GM18508 (cell line): ENCODE measurements around the gene ELOVL6.
"Not testable (repeated sequence)": the region's sequence is repeated elsewhere in the genome, so short reads cannot be mapped to it uniquely, and the experiment has no call there.

Experiments
- ATAC-seq: cut with Tn5 transposase; IDR thresholded peaks from one replicate; pipeline ENCODE4 v1.9.1; 2021; ENCODE audit warnings: moderate number of reproducible peaks; ENCODE audit not compliant: insufficient read depth, unreplicated experiment

ELOVL6 gene

DNA sequence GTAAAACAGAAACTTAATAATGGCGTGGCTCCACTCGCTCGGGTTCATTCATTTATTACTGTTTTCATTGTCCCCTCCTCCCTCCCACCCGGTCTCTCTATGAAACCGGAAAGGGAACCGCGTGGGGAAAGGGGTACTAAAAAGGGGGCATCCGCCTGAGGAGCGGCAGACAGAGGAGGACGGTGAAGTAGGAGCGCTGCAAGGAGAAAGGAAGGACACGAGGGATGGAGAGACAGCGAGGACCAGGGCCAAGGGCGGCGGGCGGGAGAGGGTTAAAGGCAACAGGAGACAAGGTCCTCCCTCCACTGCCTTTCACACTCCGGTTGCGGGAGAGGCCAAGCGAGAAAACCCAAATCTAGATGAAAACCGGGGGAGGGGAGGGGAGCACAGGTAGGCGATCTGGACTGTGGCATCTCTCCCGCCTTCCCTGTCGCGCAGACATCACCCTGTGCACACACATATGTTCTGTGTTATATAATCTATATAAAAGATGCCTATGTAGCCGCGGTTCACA, 829 bp downstream of the ELOVL6 start:
- no peak for ATAC-seq

DNA sequence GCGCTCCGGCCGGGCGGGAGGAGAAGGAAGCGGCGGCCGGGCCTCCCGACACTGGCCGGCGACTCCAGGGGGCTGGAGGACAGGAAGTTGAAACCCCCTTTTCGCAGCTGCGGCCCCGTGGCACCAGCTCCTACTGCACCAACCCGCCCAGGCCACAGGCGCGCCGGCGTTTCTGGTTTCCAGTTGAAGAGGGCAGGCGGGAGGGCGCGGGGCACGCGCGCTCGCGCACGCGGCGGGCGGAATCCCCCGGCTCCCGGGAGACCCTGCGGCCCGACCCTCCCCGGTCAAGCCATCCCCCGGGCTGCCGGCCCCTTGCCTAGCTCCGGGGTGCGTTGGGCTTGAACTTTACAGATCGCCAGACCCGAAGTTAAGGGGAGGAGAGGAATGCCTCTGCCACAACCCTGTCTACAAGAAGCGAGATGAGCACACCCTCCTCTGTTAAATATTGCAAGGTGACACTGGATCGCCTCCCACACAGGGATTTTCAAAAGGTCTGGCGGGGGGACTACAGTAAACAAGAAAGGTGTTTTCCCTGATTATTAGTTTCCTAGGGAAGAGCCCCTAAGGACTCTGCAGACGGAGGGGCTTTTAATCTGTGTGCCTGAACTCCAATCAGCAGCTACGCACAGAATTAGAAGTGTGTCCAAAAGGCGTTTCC, 1.4 kb downstream of the ELOVL6 start:
- no peak for ATAC-seq

DNA sequence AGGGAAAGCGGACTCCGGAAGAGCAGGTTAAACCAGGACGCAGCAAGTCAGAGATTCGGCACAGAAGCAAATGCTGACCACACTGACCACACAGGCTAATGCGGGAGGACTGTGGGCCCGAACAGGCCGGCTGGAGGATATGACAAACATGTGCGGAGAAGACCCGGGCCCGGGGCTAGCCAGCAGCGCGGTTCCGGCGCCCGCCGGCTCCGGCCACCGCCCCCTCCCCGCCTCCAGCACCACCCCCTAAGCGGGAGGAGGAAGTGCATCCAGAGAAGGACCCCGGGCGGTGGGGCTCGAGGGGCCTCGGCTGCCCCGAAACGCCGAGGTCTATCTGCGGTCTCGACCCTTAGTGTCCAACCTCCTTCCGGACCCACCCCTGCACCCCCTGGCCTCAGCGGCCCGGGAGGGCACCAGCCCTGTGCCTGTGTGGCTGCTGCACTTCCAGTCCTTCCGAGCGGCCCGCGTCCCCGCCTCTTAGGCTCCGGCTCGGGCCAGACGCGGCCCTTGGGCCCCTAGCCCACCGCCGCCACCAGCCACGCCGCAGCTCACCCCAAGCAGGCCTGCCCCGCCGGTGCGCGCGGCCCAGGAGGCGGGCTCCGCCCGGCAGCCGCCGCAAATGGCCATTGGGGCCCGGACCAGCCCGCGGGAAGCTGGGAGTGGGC, 2.1 kb downstream of the ELOVL6 start:
- no peak for ATAC-seq

DNA sequence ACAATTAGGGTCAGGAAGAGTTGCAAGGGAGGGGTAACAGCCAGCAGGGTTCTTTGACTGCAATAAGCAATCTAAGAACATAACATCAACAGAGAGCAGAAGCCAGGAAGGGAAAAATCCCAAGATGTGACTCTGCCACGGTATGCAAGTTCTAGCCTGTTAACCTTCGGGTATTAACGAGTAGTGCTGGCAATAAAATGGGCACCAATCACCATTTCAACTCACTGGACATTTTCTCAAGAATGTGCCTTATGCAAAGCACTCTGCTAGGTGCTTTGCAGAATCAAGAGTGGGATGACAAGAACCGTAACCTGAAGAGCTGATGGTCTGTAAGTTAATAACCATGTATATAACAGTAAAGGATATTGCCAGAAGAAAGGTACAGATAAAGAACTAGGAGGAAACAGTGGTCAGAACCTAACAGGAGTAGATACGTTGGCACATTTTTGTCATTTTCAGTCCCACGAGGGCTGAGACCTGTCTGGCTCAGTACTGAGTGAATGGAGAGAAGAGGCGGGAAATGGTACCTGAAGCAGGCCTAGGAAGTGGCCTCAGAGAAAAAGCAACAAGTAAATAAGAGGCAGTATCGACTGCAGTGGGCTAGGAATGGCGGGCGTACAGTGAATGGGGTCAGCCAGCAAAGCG, 2.7 kb downstream of the ELOVL6 start:
- no peak for ATAC-seq

DNA sequence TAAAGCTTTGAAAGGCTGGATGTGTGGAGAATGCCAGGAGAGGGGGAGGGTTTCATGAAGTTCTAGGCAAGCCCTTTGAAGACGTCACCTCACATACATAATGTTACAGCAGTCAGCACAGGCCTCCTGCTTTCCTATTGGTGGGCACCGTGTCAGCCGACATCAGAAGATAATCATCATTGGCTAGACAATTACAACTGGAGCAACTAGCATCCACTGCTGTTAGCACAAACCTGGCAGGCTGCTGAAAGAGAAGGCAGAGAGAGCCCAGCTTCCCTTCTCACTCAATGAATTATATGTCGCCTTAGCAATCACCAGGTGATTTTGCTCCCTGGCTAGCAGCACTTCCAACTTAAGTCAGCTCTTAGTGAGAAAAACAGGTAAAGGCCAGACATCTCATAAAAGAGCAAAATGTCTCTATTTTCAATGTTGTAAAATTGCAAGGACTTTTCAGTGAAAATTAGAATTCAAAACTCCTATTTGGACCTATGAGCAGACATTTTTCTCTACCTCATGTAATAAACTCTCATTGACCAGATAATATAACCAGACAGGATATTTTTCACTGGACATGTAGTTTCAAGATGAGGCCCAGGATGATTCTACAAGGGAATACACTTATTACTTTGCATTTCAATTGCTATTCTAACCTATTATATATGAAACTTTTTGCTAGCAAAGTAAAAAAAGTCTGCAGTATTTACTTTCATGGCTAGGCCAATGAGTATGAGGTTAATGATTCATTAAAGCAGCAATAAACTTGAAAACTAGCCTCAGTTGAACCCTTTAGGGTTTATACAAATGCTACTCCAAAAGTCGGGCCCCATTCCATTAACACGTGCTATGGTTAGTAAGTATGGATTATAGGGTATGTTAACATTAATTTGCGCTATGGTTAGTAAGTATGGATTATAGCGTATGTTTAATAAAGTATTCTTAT, 4.3 kb downstream of the ELOVL6 start:
- peak; percentile 90 for ATAC-seq

DNA sequence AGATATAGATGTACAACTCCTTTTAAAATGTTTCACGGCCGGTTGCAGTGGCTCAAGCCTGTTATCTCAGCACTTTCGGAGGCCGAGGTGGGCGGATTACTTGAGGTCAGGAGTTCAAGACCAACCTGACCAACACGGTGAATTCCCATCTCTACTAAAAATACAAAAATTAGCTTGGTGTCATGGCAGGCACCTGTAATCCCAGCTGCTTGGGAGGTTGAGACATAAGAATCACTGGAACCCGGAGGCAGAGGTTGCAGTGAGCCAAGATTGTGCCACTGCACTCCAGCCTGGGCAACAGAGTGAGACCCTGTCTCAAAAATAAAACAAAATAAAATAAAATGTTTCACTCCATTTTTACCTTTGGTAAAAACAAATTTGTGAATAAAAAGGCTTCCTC, 5.1 kb downstream of the ELOVL6 start:
- ATAC-seq: not testable (repeated sequence)

DNA sequence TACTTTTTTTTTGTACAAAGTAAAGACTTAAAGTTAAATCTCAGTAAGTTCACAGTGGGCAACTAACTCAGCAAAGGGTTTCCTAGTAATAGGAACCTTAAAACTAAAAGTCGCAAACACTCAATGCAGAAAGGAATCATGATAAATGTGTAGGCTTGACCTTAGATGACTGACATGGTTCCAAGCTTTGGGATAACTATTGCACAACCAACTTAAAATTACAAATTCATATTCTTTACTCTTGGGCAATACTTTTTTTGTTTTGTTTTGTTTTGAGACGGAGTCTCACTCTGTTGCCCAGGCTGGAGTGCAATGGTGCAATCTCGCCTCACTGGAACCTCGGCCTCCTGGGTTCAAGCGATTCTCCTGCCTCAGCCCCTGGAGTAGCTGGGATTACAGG, 8.2 kb downstream of the ELOVL6 start:
- ATAC-seq: no peak

DNA sequence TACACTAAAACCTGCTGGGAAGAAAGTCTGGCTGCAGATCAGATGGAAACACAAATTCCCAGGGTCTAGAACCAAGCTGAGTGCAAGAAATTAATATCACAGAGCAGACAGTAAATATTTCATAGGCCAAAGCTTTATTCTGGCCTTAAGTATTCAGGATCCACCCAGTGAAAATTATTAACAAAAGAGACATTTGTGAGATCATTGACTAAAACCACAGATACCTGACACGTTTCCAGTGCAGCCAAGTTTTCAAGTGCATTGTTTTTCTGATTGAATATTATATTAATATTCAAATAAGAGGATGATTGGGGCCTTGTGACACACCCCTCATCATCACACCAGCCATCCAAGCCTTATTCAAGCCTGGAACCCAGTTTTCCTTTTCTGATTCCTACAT, 10.3 kb downstream of the ELOVL6 start:
- peak; percentile 61 for ATAC-seq

DNA sequence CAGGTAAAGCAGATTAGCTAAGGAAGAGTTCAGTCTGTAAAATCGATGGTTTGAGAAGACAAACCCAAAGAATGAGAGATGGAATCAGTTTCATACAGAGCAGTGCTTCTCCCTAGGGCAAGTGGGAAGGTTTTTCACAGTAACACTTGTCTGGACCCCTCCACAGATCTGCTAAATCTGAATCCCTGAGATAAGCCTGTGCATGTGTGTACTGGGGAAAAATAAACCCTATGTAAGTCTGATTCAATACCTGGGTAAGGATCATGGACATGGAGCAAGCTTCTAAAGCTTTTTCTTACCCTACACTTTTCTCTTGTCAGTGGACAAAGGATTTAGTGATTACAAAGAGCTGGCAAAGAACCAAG, 13.6 kb downstream of the ELOVL6 start:
- ATAC-seq: no peak

DNA sequence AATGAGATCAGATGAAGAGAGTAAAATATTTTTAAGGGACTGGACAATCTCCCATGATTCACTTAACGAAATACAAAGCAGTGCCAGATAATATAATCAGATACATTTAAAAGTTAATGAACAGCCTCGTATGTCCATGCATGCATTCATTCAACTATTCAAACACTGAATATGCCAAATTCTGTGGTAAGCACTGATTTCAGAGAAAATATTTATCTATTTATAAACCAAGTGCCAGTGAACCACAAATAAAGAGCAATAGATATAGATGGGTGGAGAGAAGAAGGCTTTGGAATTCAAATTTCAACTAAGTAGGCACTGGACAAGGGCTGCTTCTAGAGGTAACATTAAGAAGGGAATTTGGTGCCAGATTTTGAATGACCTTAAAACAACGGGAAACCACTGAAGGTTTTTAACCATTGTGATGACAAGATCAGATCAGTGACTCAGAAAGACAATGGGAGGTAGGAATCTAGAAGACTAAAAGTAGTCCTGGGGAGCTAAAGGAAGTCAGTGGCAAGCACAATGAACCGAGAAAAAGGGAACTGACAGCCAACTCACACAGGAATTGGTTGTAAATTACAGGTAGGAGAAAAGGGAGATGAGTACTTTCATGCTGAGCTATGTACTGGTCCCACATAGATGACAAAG, 14.2 kb downstream of the ELOVL6 start:
- ATAC-seq: no peak

DNA sequence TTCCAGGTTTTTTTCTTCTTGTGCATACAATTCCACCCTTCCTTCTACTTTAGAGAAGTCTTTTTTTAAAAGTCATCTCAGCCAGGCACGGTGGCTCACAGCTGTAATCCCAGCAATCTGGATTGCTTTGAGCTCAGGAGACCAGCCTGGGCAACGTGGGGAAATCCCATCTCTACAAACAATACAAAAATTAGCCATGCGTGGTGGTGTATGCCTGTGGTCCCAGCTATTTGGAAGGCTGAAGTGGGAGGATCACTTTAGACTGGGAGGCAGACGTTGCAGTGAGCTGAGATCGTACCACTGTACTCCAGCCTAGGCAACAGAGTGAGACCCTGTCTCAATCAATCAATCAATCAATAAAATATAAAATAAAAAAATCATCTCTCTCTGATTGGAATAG, 14.8 kb downstream of the ELOVL6 start:
- ATAC-seq: no peak

DNA sequence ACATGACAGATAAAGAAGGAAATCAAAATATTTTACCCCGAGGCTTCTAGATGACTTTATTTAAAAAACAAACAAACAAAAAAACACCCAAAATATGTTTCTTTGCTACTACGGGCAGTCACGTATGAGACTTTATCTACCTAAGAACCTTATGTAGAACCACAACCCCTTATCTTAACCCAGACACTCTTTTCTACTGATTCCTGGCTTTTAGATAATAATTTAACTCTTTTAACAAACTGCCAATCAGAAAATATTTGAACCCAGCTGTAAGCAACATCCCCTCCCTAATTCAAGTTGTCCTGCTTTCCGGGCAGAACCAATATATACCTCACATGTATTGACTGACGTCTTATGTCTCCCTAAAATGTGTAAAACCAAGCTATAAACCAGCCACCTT, 15.4 kb downstream of the ELOVL6 start:
- ATAC-seq: no peak

DNA sequence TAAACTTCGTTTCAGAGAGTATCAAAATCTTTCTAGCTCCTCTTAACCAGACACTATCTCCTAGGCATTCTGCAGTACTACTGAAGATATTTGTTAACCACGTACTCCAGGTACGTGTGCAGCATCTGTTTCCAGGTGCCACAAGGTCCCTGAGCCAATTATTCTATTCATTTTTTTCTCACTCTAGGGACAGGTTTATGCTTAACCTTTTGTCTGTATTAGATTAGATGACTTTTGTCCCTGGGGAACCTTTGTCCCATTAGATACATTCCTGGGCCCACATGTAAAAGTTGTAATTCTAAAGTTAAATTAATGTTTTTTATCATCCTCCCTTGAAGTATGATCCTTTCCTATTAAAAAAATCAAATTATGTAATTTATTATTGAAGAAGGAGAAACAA, 16.5 kb downstream of the ELOVL6 start:
- no peak for ATAC-seq

DNA sequence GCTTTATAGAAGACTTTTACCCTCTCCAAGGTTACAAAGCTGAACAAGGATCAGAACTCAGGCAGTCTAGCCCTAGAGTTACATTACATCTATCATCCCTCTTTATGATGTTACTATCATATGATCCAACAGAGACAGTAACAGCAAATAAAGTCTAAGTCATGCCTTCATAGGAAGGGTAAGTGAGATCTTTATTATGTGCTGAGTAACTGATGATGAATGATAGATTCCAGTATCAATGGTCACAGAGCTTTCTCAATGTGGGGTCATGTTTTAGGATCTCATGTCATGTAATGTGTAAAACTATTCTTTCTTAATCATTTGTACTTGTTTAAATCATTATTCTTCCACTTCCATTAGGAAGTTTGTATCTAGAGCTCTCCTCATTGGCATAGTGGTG, 22.8 kb downstream of the ELOVL6 start:
- ATAC-seq: no peak

DNA sequence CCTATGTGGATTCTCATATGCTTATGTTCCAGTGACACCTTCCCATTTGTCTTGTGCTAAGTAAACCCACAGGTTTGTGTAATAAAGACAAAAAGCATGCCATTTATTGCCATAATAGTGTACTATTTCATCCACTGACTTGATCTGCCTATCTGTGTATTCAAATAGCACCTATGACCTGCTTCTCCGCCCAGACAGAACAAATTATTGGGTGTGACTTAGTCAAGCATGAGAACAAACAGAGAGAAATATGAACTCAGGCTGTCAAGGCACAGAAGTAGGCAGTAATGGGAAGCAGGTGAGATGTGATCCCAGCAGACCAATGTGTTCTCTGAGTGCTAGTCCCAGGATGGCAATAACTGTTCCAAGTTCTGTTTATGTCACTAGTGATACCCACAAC, 25.4 kb downstream of the ELOVL6 start:
- ATAC-seq: no peak

DNA sequence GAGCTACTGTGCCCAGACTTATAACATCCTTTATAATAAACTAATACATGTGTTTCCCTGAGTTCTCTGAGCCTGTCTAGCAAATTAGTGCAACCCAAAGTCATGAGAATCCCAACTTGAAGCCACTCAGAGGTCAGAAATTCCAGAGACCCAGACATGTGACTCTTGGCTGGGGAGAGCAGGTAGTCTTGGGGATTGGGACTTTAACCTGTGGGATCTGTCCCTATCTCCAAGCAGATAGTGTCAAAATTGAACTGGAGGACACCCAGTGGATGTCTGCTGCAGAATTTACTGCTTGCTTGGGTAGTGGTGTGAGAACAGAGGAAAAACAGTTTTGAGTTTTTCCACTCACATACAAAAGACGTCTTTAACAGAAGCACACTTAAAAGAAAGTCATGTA, 26.4 kb downstream of the ELOVL6 start:
- ATAC-seq: no peak

DNA sequence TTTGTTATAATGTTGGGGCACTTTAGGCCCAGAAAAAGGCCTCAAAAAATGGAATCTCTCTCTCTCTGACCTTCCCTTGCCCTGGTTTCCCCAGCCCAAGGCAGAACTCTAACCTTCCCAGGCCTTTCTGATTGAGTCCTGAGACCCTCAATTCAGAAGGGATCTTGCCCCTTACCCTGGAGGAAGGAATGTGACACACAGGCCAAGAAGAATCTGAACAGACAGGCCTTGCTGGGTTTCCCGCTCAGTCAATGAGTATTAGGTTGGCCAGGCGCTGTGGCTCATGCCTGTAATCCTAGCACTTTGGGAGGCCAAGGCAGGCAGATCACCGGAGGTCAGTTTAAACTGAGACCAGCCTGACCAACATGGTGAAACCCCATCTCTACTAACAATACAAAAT, 27.6 kb downstream of the ELOVL6 start:
- no peak for ATAC-seq

DNA sequence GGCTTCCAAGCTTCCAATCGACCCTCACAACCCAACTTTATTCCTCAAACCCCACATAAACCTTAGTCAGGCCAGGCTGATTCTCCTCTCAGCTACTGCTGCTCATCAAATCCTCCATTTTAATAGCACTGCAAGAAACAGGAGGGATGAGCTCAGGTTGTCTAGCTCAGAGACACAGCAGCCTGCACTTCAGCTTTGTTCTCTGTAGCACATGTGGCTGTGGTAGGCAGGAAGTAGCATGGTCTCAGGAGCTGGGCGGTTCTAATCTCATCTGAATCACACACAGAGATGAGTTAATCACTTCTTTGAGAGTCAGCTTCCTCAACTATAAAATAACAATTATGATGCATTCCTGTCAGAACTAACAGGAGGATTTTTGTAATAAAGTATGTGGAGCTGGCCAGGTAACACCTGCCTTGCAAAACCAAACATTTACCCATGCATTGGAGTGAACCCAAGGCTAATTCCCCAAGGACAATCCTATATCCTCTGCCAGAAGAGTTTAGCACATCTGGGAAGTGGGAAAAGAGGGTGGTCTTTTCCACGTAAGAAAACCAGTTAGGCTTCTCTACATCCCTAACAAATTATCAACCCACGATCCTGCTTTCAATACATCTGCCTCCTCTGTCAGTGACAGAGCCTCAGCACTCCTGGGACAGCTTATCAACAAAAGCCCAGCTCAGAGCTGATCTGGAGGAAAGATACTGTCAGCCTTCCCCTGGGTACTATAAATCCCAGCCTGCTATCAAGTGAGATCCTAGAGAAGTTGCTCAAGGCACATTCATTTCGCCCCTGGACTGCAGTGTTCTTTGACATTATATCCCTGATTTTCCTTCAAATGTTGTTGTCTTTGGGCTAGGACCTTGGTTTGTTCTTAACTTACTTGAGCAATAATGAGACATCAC, 32.8 kb downstream of the ELOVL6 start:
- peak; percentile 54 for ATAC-seq

DNA sequence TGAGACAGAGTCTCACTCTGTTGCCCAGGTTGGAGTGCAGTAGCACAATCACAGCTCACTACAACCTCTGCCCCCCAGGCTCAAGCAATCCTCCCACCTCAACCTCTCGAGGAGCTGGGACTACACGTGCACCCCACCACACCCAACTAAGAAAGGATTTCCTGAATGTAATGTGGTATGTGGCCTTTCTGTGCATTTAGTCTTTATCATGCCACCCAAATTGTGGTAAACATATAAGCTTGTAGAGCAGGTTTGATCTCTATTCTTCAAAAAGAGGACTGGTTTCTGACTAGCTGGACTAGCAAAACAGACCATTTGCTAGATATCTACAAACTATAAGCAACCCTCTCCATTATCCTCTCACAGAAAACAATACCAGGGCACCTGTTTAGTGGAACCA, 33.6 kb downstream of the ELOVL6 start:
- ATAC-seq: no peak
